Measurements from ENCODE around the gene TMSB4X.
A peak's percentile ranks its signal among the peaks of the same experiment; 100 is the strongest.

TMSB4X gene

GRCh38 chrX:12961196-12961718, 13.7 kb upstream of the TMSB4X start:
- no peak for TF ChIP-seq REST (IDR thresholded peaks at IDR 0.05; ENCODE audit: insufficient read depth in 1 of 2, low read depth in 2 of 2, low read length in 2 of 2)
- no peak for TF ChIP-seq TAF1 (IDR thresholded peaks at IDR 0.05; ENCODE audit: borderline replicate concordance, insufficient read depth, low read length)
- no peak for TF ChIP-seq POLR2AphosphoS5 (IDR thresholded peaks at IDR 0.05; ENCODE audit: low read depth, low read length)
- no peak for TF ChIP-seq SIN3A (IDR thresholded peaks at IDR 0.05; ENCODE audit: borderline replicate concordance, insufficient read depth, low read length)
- no peak for TF ChIP-seq FOXP2 (optimal IDR thresholded peaks at IDR 0.05; ENCODE audit: borderline replicate concordance, extremely low read depth, extremely low read length, insufficient read depth)

DNA sequence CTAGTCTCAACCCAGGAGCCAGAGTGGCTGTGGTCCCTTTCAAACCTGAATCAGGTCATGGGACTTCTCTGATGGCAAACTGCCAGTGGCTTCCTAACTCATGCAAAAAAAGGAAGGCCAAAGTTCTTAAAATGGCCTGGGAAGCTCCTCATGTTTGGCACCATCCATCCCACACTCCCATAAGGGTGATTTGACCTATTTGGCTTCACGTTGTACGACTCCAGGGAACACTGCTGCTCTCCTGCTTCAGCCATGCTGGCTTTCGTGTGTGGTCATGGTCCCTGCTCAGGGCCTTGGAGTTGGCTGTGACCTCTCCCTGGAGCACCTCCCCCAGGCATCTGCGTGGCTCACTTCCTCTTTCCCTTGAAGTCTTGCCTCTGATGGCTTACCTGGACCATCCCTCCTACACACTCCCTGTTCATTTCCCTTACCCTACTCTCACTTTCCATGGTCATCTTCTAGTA, 12.8 kb upstream of the TMSB4X start:
- TF ChIP-seq TAF1 (IDR thresholded peaks at IDR 0.05; ENCODE audit: borderline replicate concordance, insufficient read depth, low read length) (no peak), SIN3A (IDR thresholded peaks at IDR 0.05; ENCODE audit: borderline replicate concordance, insufficient read depth, low read length) (no peak), FOXP2 (optimal IDR thresholded peaks at IDR 0.05; ENCODE audit: borderline replicate concordance, extremely low read depth, extremely low read length, insufficient read depth) (no peak), REST (IDR thresholded peaks at IDR 0.05; ENCODE audit: insufficient read depth in 1 of 2, low read depth in 2 of 2, low read length in 2 of 2) (no peak), POLR2AphosphoS5 (IDR thresholded peaks at IDR 0.05; ENCODE audit: low read depth, low read length) (no peak)

- no peak for TF ChIP-seq SIN3A (IDR thresholded peaks at IDR 0.05; ENCODE audit: borderline replicate concordance, insufficient read depth, low read length)
- TF ChIP-seq TAF1 (IDR thresholded peaks at IDR 0.05; ENCODE audit: borderline replicate concordance, insufficient read depth, low read length), result 0 out of 2 replicates have a peak, but pooled peaks have one; percentile 26
- TF ChIP-seq FOXP2 (optimal IDR thresholded peaks at IDR 0.05; ENCODE audit: borderline replicate concordance, extremely low read depth, extremely low read length, insufficient read depth), result no peak
- peak; percentile 75; the same call in 1 of the 2 replicates for TF ChIP-seq POLR2AphosphoS5 (IDR thresholded peaks at IDR 0.05; ENCODE audit: low read depth, low read length)
- TF ChIP-seq REST (IDR thresholded peaks at IDR 0.05; ENCODE audit: insufficient read depth in 1 of 2, low read depth in 2 of 2, low read length in 2 of 2), result peak in 1 of 2 experiments; percentile 20; a peak in 1 of 4 replicates
Observed at GRCh38 chrX:12965131-12965940, 9.6 kb upstream of the TMSB4X start.

DNA sequence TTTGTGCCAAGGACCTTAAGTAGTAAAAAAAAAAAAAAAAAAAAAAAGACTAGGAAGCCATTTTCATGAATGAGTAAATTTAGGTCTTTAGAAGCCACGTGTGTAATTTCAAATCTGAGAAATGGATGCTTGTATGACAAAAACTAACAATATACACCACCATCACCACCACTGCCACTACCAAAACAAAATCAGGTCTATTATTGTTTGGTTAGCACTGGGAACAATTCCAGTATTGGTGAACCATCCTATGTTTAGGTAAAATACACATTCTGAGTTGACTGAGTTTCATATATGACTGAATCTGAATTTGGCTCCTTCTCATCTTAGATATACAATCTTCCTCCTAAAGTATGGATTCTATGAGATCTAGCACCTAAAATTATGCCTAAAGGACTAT, 8.8 kb upstream of the TMSB4X start:
- TF ChIP-seq REST (IDR thresholded peaks at IDR 0.05; ENCODE audit: insufficient read depth in 1 of 2, low read depth in 2 of 2, low read length in 2 of 2) (no peak), SIN3A (IDR thresholded peaks at IDR 0.05; ENCODE audit: borderline replicate concordance, insufficient read depth, low read length) (no peak), TAF1 (IDR thresholded peaks at IDR 0.05; ENCODE audit: borderline replicate concordance, insufficient read depth, low read length) (no peak), FOXP2 (optimal IDR thresholded peaks at IDR 0.05; ENCODE audit: borderline replicate concordance, extremely low read depth, extremely low read length, insufficient read depth) (no peak), POLR2AphosphoS5 (IDR thresholded peaks at IDR 0.05; ENCODE audit: low read depth, low read length) (no peak)
